HepG2 (cell line): ENCODE results near the gene RESP18. TPM values are rescaled to one million over a fixed set of nuclear protein-coding genes. Genes with fewer than 3 reads are reported as not detected.
A peak's percentile ranks its signal among the peaks of the same experiment; 100 is the strongest.

Experiments
- ATAC-seq: fragments of 200-7000 bp; cut with Tn5 transposase; 3 replicates; pipeline ENCODE4 v1.9.1; 2020; ENCODE audit warnings: mild to moderate bottlenecking, moderate library complexity
- BruUV-seq: library from RNA; stranded (reverse); fragments of 400-500 nt; replicated peaks from 2 replicates; lab custom pipeline; 2021; lab: Mats Ljungman, UMichigan
- CTCF ChIA-PET: fragments of 300-600 bp; formaldehyde crosslinking; extraction: SDS; loops from one replicate; lab custom pipeline; 2021; ENCODE audit warnings: low total read pairs, inconsistent platforms, low intra/inter-chr PET ratio; lab: Yijun Ruan, JAX
- POLR2A ChIA-PET: fragments of 350-600 bp; sonication (Branson Sonifier 250); formaldehyde crosslinking; loops from one replicate; lab custom pipeline; 2020; ENCODE audit warnings: antibody characterized with exemption, inconsistent platforms; lab: Yijun Ruan, JAX
- DNase-seq: peaks from one replicate; pipeline ENCODE4 v3.0.0-alpha.2; 2015; ENCODE audit warnings: low spot score
- FAIRE-seq: peaks from 3 replicates; lab custom pipeline; 2011; peaks lifted over from hg19 to GRCh38; lab: Jason Lieb, UNC
- H2AFZ ChIP-seq: one replicate; pipeline ENCODE4 v1.6.1; 2011; ENCODE audit warnings: low read length, inconsistent platforms
- H3K27ac ChIP-seq: fragments of 300-600 bp; 3 replicates; pipeline ENCODE4 v1.8.0; 2011; ENCODE audit warnings: mixed run types, mild to moderate bottlenecking, mixed read lengths, low read length, inconsistent platforms; ENCODE audit not compliant: insufficient read depth; ENCODE audit errors: extremely low read length
- H3K27me3 ChIP-seq, 2 experiments: fragments of 200-600 bp in 1 of 2; 2 replicates in 1 of 2; 3 replicates in 1 of 2; pipeline versions ENCODE4 v1.6.0 to v1.8.0; 2011; ENCODE audit warnings: low read length in 2 of 2, mild to moderate bottlenecking in 2 of 2, moderate library complexity in 2 of 2, inconsistent platforms in 1 of 2; ENCODE audit not compliant: insufficient read depth in 2 of 2, control insufficient read depth in 1 of 2
- H3K36me3 ChIP-seq, 2 experiments: fragments of 200-600 bp in 1 of 2; replicated peaks in 1 of 2; 2 replicates in 1 of 2; 3 replicates in 1 of 2; pipeline versions ENCODE4 v1.5.1 to v1.8.0; 2011; ENCODE audit warnings: low read length in 2 of 2, inconsistent platforms in 1 of 2; ENCODE audit not compliant: insufficient read depth in 2 of 2, control insufficient read depth in 1 of 2
- H3K4me1 ChIP-seq: 2 replicates; pipeline ENCODE4 v1.5.1; 2012; ENCODE audit warnings: low read length, inconsistent platforms; ENCODE audit not compliant: insufficient read depth
- H3K4me2 ChIP-seq: 2 replicates; pipeline ENCODE4 v1.6.0; 2011; ENCODE audit warnings: low read depth, low read length, inconsistent platforms
- H3K4me3 ChIP-seq, 3 experiments: fragments of 200-600 bp in 1 of 3; sonication (generic), shearing (Covaris generic) in 1 of 3; replicated peaks in 1 of 3; 2 replicates each; pipeline ENCODE4 v1.5.1; 2011 to 2016; ENCODE audit warnings: low read length in 3 of 3, inconsistent platforms in 2 of 3, low read depth in 2 of 3, mild to moderate bottlenecking in 2 of 3, control low read depth in 1 of 3, mixed read lengths in 1 of 3; ENCODE audit not compliant: insufficient read depth in 1 of 3
- H3K79me2 ChIP-seq: one replicate; pipeline ENCODE4 v1.6.1; 2011; ENCODE audit warnings: low read length, inconsistent platforms; ENCODE audit not compliant: insufficient read depth
- H3K9ac ChIP-seq: 2 replicates; pipeline ENCODE4 v1.6.0; 2011; ENCODE audit warnings: mild to moderate bottlenecking, low read depth, low read length, inconsistent platforms; ENCODE audit not compliant: insufficient read depth
- H3K9me3 ChIP-seq: 2 replicates; pipeline ENCODE4 v1.5.1; 2012; ENCODE audit warnings: mild to moderate bottlenecking, low read length
- H4K20me1 ChIP-seq: 2 replicates; pipeline ENCODE4 v1.6.0; 2011; ENCODE audit warnings: inconsistent platforms, mild to moderate bottlenecking, low read length, moderate library complexity; ENCODE audit not compliant: insufficient read depth
- GPN1 ChIP-seq: sonication (generic); formaldehyde crosslinking; IDR thresholded peaks from 2 replicates; pipeline ENCODE4 v1.5.1; 2020; ENCODE audit warnings: missing genetic modification reagents, borderline replicate concordance
- MBD4 ChIP-seq: IDR thresholded peaks from 2 replicates; pipeline ENCODE4 v1.6.1; 2012; ENCODE audit warnings: low read length, inconsistent platforms, borderline replicate concordance
- NFRKB ChIP-seq: fragments of 450-650 bp; IDR thresholded peaks from 2 replicates; pipeline ENCODE4 v1.6.1; 2017
- NR2C2 ChIP-seq: sonication (generic); formaldehyde crosslinking; IDR thresholded peaks from 2 replicates; pipeline ENCODE4 v1.4.0; 2020; ENCODE audit warnings: missing genetic modification reagents, mild to moderate bottlenecking, moderate library complexity, borderline replicate concordance
- SOX5 ChIP-seq: IDR thresholded peaks from 2 replicates; pipeline ENCODE4 v1.6.1; 2016; ENCODE audit warnings: borderline replicate concordance
- SRSF1 ChIP-seq: fragments of 200-400 bp; formaldehyde crosslinking; optimal IDR thresholded peaks from 2 replicates; pipeline ENCODE3; 2017; ENCODE audit warnings: mild to moderate bottlenecking, low read depth, low read length, moderate library complexity
- ZFP1 ChIP-seq: IDR thresholded peaks from 2 replicates; pipeline ENCODE4 v1.6.1; 2016
- WGBS: methylation state at CpG from one replicate; pipeline ENCODE4 v1.1.6; 2017; ENCODE audit warnings: low lambda C conversion rate; 5-methylcytosine and 5-hydroxymethylcytosine counted together
- in situ Hi-C: cut with HindIII; loops from 2 replicates; pipeline ENCODE4 v1.10.0; 2017; ENCODE audit warnings: low pct_unique_long_range_greater_than_20kb; ENCODE audit not compliant: extremely low pct_ligation_motif_present
- intact Hi-C: fragments of 100-400 bp; cut with micrococcal nuclease; formaldehyde crosslinking; loops from one replicate; pipeline ENCODE4 v1.10.0; 2022; ENCODE audit not compliant: unreplicated experiment
- polyA plus RNA-seq, 8 experiments: library from polyadenylated mRNA; depleted of rRNA in 3 of 8; stranded (reverse) in 7 of 8; unstranded in 1 of 8; fragments of >200 nt; fragmentation: Illumina TruSeq in 4 of 8; extraction: Trizol in 4 of 8; gene quantifications; 2 replicates each; pipeline versions ENCODE4 v1.2.1 to v1.2.3, GENCODE V29; 2011 to 2016; ENCODE audit warnings: low read depth in 4 of 8, missing spikeins in 1 of 8, mixed read lengths in 1 of 8; ENCODE audit not compliant: insufficient read depth in 1 of 8
- total RNA-seq, 5 experiments: library from RNA; depleted of rRNA; stranded (reverse); fragments of >200 nt; fragmentation: Illumina TruSeq; extraction: Trizol; gene quantifications; 2 replicates each; pipeline ENCODE4 v1.2.3, GENCODE V29; 2016; ENCODE audit warnings: low read depth in 1 of 5
- TF ChIP-seq, protein P1 (sequence below): sonication (generic); formaldehyde crosslinking; IDR thresholded peaks from 2 replicates; pipeline ENCODE4 v1.4.0; 2020; ENCODE audit warnings: low read depth, mild to moderate bottlenecking, missing genetic modification reagents
- TF ChIP-seq, protein P2 (sequence below): IDR thresholded peaks from 2 replicates; pipeline ENCODE4 v1.6.1; 2016; ENCODE audit warnings: low read depth
- TF ChIP-seq, protein P3 (sequence below): sonication (generic); formaldehyde crosslinking; IDR thresholded peaks from one replicate; pipeline ENCODE4 v1.5.1; 2020; ENCODE audit warnings: mild to moderate bottlenecking, missing genetic modification reagents; ENCODE audit errors: not compliant biosample characterization
- TF ChIP-seq, protein P4 (sequence below): sonication (generic); formaldehyde crosslinking; IDR thresholded peaks from 2 replicates; pipeline ENCODE4 v1.9.0; 2021; ENCODE audit warnings: missing genetic modification reagents, mild to moderate bottlenecking, borderline replicate concordance

Gene RESP18
- total and polyA plus RNA-seq, 2 of the 13 experiments (the other 11 are each of a cell fraction or from before 2014, with no cell fraction given), result not detected

DNA sequence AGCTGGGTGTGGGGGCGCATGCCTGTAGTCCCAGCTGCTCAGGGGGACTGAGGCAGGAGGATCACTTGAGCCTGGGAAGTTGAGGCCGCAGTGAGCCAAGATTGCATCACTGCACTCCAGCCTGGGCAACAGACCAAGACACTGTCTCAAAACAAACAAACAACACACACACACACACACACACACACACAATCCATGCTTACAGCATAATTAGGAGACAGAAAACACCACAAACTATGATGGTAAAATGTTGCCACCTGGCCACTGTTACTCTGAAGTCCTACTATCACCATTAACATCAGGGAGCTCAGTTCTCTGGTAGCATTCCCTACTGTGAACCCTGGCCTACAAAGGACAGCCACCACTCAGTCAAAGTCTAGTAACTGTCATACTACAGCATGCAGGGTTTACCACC lies 36.9 kb upstream of the RESP18 start (continued):
- TF ChIP-seq SOX5 (CRISPR knock-in tag) (no peak), SRSF1 (no peak)
- TF ChIP-seq, all 625 proteins: peak for 6

DNA sequence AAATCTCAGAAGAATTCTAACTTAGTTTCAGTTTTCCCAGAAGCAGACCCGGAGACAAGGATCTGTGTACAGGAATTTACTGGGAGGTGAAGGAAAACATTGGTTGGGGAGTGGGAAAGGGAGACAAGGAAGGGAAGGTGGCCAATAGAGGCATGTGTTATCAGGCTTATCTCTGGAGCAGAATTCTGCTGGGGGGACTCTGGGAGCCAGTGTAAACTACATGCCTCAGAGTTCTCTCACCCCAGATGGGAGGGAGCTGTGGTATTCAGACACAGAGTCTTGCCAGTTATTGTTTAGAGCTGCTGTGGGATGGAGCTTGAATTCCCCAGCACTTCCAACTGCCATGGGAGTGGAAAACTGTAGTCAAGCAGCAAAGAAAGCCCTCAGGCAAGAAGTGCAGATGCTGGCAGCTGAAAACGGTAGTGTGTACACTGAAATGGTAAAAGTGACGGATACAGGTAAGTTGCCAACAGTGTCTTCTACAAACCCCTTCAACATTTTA lies 36.2 kb upstream of the RESP18 start:
- no TSS peak for BruUV-seq
- WGBS, result 37% methylated on average over 3 of the region's 3 CpGs
- no peak for FAIRE-seq
- TF ChIP-seq, protein P1, sequence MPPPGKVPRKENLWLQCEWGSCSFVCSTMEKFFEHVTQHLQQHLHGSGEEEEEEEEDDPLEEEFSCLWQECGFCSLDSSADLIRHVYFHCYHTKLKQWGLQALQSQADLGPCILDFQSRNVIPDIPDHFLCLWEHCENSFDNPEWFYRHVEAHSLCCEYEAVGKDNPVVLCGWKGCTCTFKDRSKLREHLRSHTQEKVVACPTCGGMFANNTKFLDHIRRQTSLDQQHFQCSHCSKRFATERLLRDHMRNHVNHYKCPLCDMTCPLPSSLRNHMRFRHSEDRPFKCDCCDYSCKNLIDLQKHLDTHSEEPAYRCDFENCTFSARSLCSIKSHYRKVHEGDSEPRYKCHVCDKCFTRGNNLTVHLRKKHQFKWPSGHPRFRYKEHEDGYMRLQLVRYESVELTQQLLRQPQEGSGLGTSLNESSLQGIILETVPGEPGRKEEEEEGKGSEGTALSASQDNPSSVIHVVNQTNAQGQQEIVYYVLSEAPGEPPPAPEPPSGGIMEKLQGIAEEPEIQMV (CRISPR knock-in tag), result no peak
- TF ChIP-seq GPN1 (no peak), MBD4 (no peak), NFRKB (no peak), ZFP1 (no peak), NR2C2 (no peak)
- TF ChIP-seq, protein P2, sequence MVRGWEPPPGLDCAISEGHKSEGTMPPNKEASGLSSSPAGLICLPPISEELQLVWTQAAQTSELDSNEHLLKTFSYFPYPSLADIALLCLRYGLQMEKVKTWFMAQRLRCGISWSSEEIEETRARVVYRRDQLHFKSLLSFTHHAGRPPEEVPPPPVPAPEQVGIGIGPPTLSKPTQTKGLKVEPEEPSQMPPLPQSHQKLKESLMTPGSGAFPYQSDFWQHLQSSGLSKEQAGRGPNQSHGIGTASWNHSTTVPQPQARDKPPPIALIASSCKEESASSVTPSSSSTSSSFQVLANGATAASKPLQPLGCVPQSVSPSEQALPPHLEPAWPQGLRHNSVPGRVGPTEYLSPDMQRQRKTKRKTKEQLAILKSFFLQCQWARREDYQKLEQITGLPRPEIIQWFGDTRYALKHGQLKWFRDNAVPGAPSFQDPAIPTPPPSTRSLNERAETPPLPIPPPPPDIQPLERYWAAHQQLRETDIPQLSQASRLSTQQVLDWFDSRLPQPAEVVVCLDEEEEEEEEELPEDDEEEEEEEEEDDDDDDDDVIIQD (CRISPR knock-in tag), result no peak
- TF ChIP-seq, protein P3, sequence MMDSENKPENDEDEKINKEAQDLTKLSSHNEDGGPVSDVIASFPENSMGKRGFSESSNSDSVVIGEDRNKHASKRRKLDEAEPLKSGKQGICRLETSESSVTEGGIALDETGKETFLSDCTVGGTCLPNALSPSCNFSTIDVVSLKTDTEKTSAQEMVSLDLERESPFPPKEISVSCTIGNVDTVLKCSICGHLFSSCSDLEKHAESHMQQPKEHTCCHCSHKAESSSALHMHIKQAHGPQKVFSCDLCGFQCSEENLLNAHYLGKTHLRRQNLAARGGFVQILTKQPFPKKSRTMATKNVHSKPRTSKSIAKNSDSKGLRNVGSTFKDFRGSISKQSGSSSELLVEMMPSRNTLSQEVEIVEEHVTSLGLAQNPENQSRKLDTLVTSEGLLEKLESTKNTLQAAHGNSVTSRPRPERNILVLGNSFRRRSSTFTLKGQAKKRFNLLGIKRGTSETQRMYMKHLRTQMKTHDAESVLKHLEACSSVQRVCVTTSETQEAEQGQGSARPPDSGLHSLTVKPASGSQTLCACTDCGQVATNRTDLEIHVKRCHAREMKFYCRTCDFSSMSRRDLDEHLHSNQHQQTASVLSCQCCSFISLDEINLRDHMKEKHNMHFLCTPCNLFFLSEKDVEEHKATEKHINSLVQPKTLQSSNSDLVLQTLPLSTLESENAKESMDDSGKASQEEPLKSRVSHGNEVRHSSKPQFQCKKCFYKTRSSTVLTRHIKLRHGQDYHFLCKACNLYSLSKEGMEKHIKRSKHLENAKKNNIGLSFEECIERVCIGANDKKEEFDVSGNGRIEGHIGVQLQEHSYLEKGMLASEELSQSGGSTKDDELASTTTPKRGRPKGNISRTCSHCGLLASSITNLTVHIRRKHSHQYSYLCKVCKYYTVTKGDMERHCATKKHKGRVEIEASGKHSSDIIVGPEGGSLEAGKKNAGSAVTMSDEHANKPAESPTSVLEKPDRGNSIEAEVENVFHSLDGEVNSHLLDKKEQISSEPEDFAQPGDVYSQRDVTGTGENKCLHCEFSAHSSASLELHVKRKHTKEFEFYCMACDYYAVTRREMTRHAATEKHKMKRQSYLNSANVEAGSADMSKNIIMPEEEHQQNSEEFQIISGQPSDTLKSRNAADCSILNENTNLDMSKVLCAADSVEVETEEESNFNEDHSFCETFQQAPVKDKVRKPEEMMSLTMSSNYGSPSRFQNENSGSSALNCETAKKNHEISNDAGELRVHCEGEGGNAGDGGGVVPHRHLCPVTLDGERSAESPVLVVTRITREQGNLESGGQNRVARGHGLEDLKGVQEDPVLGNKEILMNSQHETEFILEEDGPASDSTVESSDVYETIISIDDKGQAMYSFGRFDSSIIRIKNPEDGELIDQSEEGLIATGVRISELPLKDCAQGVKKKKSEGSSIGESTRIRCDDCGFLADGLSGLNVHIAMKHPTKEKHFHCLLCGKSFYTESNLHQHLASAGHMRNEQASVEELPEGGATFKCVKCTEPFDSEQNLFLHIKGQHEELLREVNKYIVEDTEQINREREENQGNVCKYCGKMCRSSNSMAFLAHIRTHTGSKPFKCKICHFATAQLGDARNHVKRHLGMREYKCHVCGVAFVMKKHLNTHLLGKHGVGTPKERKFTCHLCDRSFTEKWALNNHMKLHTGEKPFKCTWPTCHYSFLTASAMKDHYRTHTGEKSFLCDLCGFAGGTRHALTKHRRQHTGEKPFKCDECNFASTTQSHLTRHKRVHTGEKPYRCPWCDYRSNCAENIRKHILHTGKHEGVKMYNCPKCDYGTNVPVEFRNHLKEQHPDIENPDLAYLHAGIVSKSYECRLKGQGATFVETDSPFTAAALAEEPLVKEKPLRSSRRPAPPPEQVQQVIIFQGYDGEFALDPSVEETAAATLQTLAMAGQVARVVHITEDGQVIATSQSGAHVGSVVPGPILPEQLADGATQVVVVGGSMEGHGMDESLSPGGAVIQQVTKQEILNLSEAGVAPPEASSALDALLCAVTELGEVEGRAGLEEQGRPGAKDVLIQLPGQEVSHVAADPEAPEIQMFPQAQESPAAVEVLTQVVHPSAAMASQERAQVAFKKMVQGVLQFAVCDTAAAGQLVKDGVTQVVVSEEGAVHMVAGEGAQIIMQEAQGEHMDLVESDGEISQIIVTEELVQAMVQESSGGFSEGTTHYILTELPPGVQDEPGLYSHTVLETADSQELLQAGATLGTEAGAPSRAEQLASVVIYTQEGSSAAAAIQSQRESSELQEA (CRISPR knock-in tag), result no peak
- TF ChIP-seq, protein P4, sequence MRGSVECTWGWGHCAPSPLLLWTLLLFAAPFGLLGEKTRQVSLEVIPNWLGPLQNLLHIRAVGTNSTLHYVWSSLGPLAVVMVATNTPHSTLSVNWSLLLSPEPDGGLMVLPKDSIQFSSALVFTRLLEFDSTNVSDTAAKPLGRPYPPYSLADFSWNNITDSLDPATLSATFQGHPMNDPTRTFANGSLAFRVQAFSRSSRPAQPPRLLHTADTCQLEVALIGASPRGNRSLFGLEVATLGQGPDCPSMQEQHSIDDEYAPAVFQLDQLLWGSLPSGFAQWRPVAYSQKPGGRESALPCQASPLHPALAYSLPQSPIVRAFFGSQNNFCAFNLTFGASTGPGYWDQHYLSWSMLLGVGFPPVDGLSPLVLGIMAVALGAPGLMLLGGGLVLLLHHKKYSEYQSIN (CRISPR knock-in tag), result no peak

More for the DNA sequence above, 36.2 kb upstream of the RESP18 start:
- DNase-seq (no peak), ATAC-seq (peak; percentile 49)
- no peak overlapping the region for H2AFZ ChIP-seq
- CTCF ChIA-PET, result no interaction called here
- no peak overlapping the region for H3K9ac ChIP-seq
- H3K79me2 ChIP-seq, result no peaks in the 10 kb centered on the region
- H3K27me3 ChIP-seq, result no peaks in the 10 kb centered on the region
- peaks cover 0 to 3% of the 10 kb centered on the region in 2 experiments; a peak in 2 of 5 replicates for H3K36me3 ChIP-seq
- no peak overlapping the region for H3K4me2 ChIP-seq
- no peak overlapping the region for H3K4me3 ChIP-seq
- no peaks in the 10 kb centered on the region for H3K9me3 ChIP-seq
- H3K4me1 ChIP-seq, result peaks cover 14% of the 10 kb centered on the region; the same call in 1 of the 2 replicates
- intact Hi-C loops, result no loop called here
- in situ Hi-C loops, result no loop called here
- POLR2A ChIA-PET, result no interaction called here
- no peak overlapping the region for H3K27ac ChIP-seq
- H4K20me1 ChIP-seq, result no peaks in the 10 kb centered on the region
